PC-9 (cell line): ENCODE results near the gene LSG1. TPM values are rescaled to one million over a fixed set of nuclear protein-coding genes. Genes with fewer than 3 reads are reported as not detected.

ENCODE experiments used
- BruUV-seq: library from RNA; stranded (reverse); fragments of 400-500 nt; replicated peaks from 2 replicates; lab custom pipeline; 2021; lab: Mats Ljungman, UMichigan
- CTCF ChIA-PET: fragments of 300-600 bp; sonication (Branson Sonifier 250); formaldehyde crosslinking; loops from one replicate; lab custom pipeline; 2022; ENCODE audit warnings: antibody characterized with exemption; lab: Charles Lee
- POLR2A ChIA-PET: fragments of 300-600 bp; sonication (Branson Sonifier 250); formaldehyde crosslinking; loops from one replicate; lab custom pipeline; 2022; ENCODE audit warnings: antibody characterized with exemption; ENCODE audit not compliant: unreplicated experiment; lab: Charles Lee
- DNase-seq, 2 experiments: peaks; one replicate each; pipeline versions ENCODE4 v3.0.0 to v3.0.0-alpha.2; 2015 to 2022; ENCODE audit warnings: mixed read lengths in 1 of 2
- H2AFZ ChIP-seq: fragments of 200-600 bp; sonication (generic); 2 replicates; pipeline ENCODE4 v1.8.1; 2017; ENCODE audit warnings: antibody characterized with exemption
- H3F3A ChIP-seq: fragments of 200-600 bp; sonication (generic); 2 replicates; pipeline ENCODE4 v1.8.1; 2017; ENCODE audit warnings: antibody characterized with exemption, mild to moderate bottlenecking, low read depth; ENCODE audit not compliant: insufficient read depth
- H3K27ac ChIP-seq: fragments of 200-600 bp; sonication (generic); 2 replicates; pipeline ENCODE4 v1.6.1; 2016; ENCODE audit warnings: mixed run types
- H3K27me3 ChIP-seq: fragments of 200-600 bp; sonication (generic); 2 replicates; pipeline ENCODE4 v1.6.1; 2016; ENCODE audit warnings: low read depth, mixed run types; ENCODE audit not compliant: insufficient read depth
- H3K36me3 ChIP-seq: fragments of 200-600 bp; sonication (generic); 2 replicates; pipeline ENCODE4 v1.6.1; 2016; ENCODE audit warnings: low read depth, mixed run types
- H3K4me1 ChIP-seq: fragments of 200-600 bp; sonication (generic); replicated peaks from 2 replicates; pipeline ENCODE4 v1.6.1; 2016; ENCODE audit warnings: mixed run types; ENCODE audit not compliant: insufficient read depth
- H3K4me2 ChIP-seq: fragments of 200-600 bp; sonication (generic); 2 replicates; pipeline ENCODE4 v1.6.1; 2017; ENCODE audit warnings: mixed run types
- H3K4me3 ChIP-seq: fragments of 200-600 bp; sonication (generic); 2 replicates; pipeline ENCODE4 v1.6.1; 2016; ENCODE audit warnings: mixed run types
- H3K79me2 ChIP-seq: fragments of 200-600 bp; sonication (generic); 2 replicates; pipeline ENCODE4 v1.6.1; 2017; ENCODE audit warnings: low read depth, mixed run types
- H3K9me2 ChIP-seq: fragments of 200-600 bp; sonication (generic); 2 replicates; pipeline ENCODE4 v1.8.1; 2017; ENCODE audit warnings: mild to moderate bottlenecking; ENCODE audit not compliant: insufficient read depth
- H3K9me3 ChIP-seq: fragments of 200-600 bp; sonication (generic); 2 replicates; pipeline ENCODE4 v1.8.1; 2016; ENCODE audit warnings: low read depth; ENCODE audit not compliant: insufficient read depth
- H4K20me1 ChIP-seq: fragments of 200-600 bp; sonication (generic); 2 replicates; pipeline ENCODE4 v1.8.1; 2017; ENCODE audit not compliant: insufficient read depth
- CTCF ChIP-seq: fragments of 200-600 bp; sonication (generic); conservative IDR thresholded peaks from 2 replicates; pipeline ENCODE4 v1.6.1; 2017; ENCODE audit warnings: mixed run types, antibody characterized with exemption, mild to moderate bottlenecking, moderate library complexity
- EZH2 ChIP-seq: fragments of 200-600 bp; sonication (generic); IDR thresholded peaks from 2 replicates; pipeline ENCODE4 v1.8.0; 2017; ENCODE audit warnings: antibody characterized with exemption, low read depth
- intact Hi-C: fragments of 100-400 bp; cut with micrococcal nuclease; formaldehyde crosslinking; loops from one replicate; pipeline ENCODE4 v1.10.0; 2022; ENCODE audit not compliant: unreplicated experiment
- total RNA-seq: library from RNA; stranded (reverse); gene quantifications from 2 replicates; pipeline ENCODE4 v1.2.3, GENCODE V29; 2021

LSG1 gene
- total RNA-seq, 1 experiment from 2014 or later: 71.8 TPM

GRCh38 chr3:194707147-194707540 lies 35.2 kb upstream of the LSG1 start:
- ChIA-PET CTCF (interaction anchor here (0.6 kb wide), 1 partner anchor 24 kb away, joined by 6 read pairs; no protein-coding TSS in a partner anchor), POLR2A (no interaction called here)
- H3K36me3 ChIP-seq: no peaks in the 10 kb centered on the region
- no peaks in the 10 kb centered on the region for H3K9me2 ChIP-seq
- no peaks in the 10 kb centered on the region for H4K20me1 ChIP-seq
- intact Hi-C loops: no loop called here
- peaks cover 19% of the 10 kb centered on the region for H3K4me1 ChIP-seq
- H3K4me2 ChIP-seq: no peak overlapping the region
- H3K27me3 ChIP-seq: no peaks in the 10 kb centered on the region
- BruUV-seq: no TSS peak
- no peak overlapping the region for H2AFZ ChIP-seq
- H3K79me2 ChIP-seq: no peaks in the 10 kb centered on the region
- peak in 1 of 2 experiments; percentile 32 for DNase-seq
- H3K27ac ChIP-seq: no peak overlapping the region
- no peak overlapping the region for H3K4me3 ChIP-seq
- H3K9me3 ChIP-seq: no peaks in the 10 kb centered on the region
- peaks cover 13% of the 10 kb centered on the region for H3F3A ChIP-seq
- TF ChIP-seq EZH2: no peak
- TF ChIP-seq CTCF: no peak

GRCh38 chr3:194705761-194706160 lies 33.8 kb upstream of the LSG1 start:
- intact Hi-C loops: no loop called here
- no peaks in the 10 kb centered on the region for H3K36me3 ChIP-seq
- no peak overlapping the region for H3K27ac ChIP-seq
- POLR2A ChIA-PET: no interaction called here
- H3F3A ChIP-seq: 0 out of 2 replicates have a peak, but pooled peaks cover 5% of the 10 kb centered on the region
- CTCF ChIA-PET: no interaction called here
- H3K4me2 ChIP-seq: no peak overlapping the region
- H3K27me3 ChIP-seq: no peaks in the 10 kb centered on the region
- no TSS peak for BruUV-seq
- H4K20me1 ChIP-seq: no peaks in the 10 kb centered on the region
- H3K79me2 ChIP-seq: no peaks in the 10 kb centered on the region
- no peak overlapping the region for H2AFZ ChIP-seq
- H3K9me2 ChIP-seq: no peaks in the 10 kb centered on the region
- TF ChIP-seq EZH2 (no peak), CTCF (no peak)
- peak in 1 of 2 experiments; percentile 26 for DNase-seq
- no peak overlapping the region for H3K4me3 ChIP-seq
- peaks cover 7% of the 10 kb centered on the region; the same call in 1 of the 2 replicates for H3K4me1 ChIP-seq
- no peaks in the 10 kb centered on the region for H3K9me3 ChIP-seq

GRCh38 chr3:194705227-194705626 lies 33.2 kb upstream of the LSG1 start:
- Histone ChIP-seq H3K79me2 (no peaks in the 10 kb centered on the region), H3K4me2 (no peak overlapping the region), H3K36me3 (no peaks in the 10 kb centered on the region), H4K20me1 (no peaks in the 10 kb centered on the region), H3K27ac (no peak overlapping the region), H3K4me3 (no peak overlapping the region), H3K4me1 (peaks cover 7% of the 10 kb centered on the region; the same call in 1 of the 2 replicates), H3K9me3 (no peaks in the 10 kb centered on the region), H2AFZ (no peak overlapping the region), H3K27me3 (no peaks in the 10 kb centered on the region), H3F3A (0 out of 2 replicates have a peak, but pooled peaks cover 5% of the 10 kb centered on the region), H3K9me2 (no peaks in the 10 kb centered on the region)
- TF ChIP-seq CTCF: no peak
- no peak for TF ChIP-seq EZH2
- intact Hi-C loops: no loop called here
- DNase-seq: peak in 1 of 2 experiments; percentile 15
- no TSS peak for BruUV-seq
- ChIA-PET POLR2A (interaction anchor here (0.7 kb wide), 1 partner anchor 9 kb away, joined by 5 read pairs; no protein-coding TSS in a partner anchor), CTCF (no interaction called here)
